Tibial artery (tissue), 4 donors: ENCODE data around the gene HIGD1C.

Experiments used
- DNase-seq, 2 donors: peaks; one replicate each; pipeline ENCODE4 v3.0.0-alpha.2; 2019
- H3K27ac ChIP-seq, 2 donors: fragments of 200-600 bp; sonication (generic) in 1 of 2; 1 replicate in 1 of 2; 2 replicates in 1 of 2; pipeline ENCODE4 v1.5.1; 2018 to 2019; ENCODE audit warnings: mild to moderate bottlenecking in 1 of 2
- H3K27me3 ChIP-seq, 2 donors: fragments of 200-600 bp; sonication (generic) in 1 of 2; one replicate each; pipeline versions ENCODE4 v1.5.1 to v1.6.0; 2016 to 2019
- H3K36me3 ChIP-seq, 3 donors: fragments of 200-600 bp; sonication (generic) in 2 of 3; one replicate each; pipeline ENCODE4 v1.5.1; 2016 to 2019; ENCODE audit warnings: mild to moderate bottlenecking in 2 of 3
- H3K4me1 ChIP-seq, 4 donors: fragments of 200-600 bp; sonication (generic) in 2 of 4; 1 replicate in 3 of 4; 2 replicates in 1 of 4; pipeline ENCODE4 v1.5.1; 2016 to 2019
- H3K4me3 ChIP-seq, 2 donors: fragments of 200-600 bp; sonication (generic) in 1 of 2; 1 replicate in 1 of 2; 2 replicates in 1 of 2; pipeline ENCODE4 v1.5.1; 2018 to 2019; ENCODE audit warnings: mild to moderate bottlenecking in 2 of 2
- H3K9me3 ChIP-seq, 3 donors: fragments of 200-600 bp; sonication (generic) in 1 of 3; one replicate each; pipeline ENCODE4 v1.5.1; 2016 to 2019
- CTCF ChIP-seq, 2 experiments: fragments of 200-600 bp in 1 of 2; fragments of 450-650 bp in 1 of 2; IDR thresholded peaks; one replicate each; pipeline ENCODE4 v1.5.1; 2017 to 2019; ENCODE audit warnings: antibody characterized with exemption in 2 of 2, mild to moderate bottlenecking in 1 of 2, moderate library complexity in 1 of 2
- intact Hi-C: fragments of 100-400 bp; cut with DNase I; formaldehyde crosslinking; loops from one replicate; pipeline ENCODE4 v1.15.0; 2023; ENCODE audit warnings: low total_unique reads

The HIGD1C gene

GRCh38 chr12:50988051-50988450 is 35.7 kb downstream of the HIGD1C start:
- no peak for DNase-seq
- peak overlapping the region in 1 of 2 donors; percentile 7 for H3K27ac ChIP-seq
- intact Hi-C loops: no loop called here
- no peak for TF ChIP-seq CTCF (IDR thresholded peaks at IDR 0.05)
- no peak overlapping the region for H3K4me3 ChIP-seq
- H3K9me3 ChIP-seq: no peaks in the 10 kb centered on the region
- H3K4me1 ChIP-seq: peaks cover 0 to 40% (median 25%) of the 10 kb centered on the region in 4 donors
- peaks cover 33 to 53% (median 39%) of the 10 kb centered on the region in 3 donors for H3K36me3 ChIP-seq
- H3K27me3 ChIP-seq: no peaks in the 10 kb centered on the region

DNA sequence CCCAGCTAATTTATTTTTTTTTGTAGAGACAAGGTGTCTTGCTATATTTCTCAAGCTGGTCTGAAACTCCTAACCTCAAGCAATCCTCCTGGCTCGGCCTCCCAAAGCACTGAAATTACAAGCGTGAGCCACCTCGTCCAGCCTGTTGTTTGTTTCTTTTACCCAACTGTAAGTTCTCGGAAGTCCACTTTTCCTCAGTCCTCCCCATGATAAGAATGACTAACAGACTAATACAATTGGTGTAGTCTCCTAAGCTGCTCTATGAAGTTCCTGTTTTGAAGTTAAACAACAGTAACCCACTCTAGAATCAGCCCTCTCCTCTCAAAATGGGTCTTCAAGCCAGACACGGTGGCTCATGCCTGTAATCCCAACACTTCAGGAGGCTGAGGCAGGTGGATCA is 36.5 kb downstream of the HIGD1C start:
- H3K27ac ChIP-seq: no peak overlapping the region
- DNase-seq: no peak
- H3K9me3 ChIP-seq: no peaks in the 10 kb centered on the region
- no peak overlapping the region for H3K4me3 ChIP-seq
- peaks cover 33 to 60% (median 39%) of the 10 kb centered on the region in 3 donors for H3K36me3 ChIP-seq
- intact Hi-C loops: no loop called here
- no peaks in the 10 kb centered on the region for H3K27me3 ChIP-seq
- peaks cover 0 to 32% (median 20%) of the 10 kb centered on the region in 4 donors for H3K4me1 ChIP-seq
- no peak for TF ChIP-seq CTCF (IDR thresholded peaks at IDR 0.05)

DNA sequence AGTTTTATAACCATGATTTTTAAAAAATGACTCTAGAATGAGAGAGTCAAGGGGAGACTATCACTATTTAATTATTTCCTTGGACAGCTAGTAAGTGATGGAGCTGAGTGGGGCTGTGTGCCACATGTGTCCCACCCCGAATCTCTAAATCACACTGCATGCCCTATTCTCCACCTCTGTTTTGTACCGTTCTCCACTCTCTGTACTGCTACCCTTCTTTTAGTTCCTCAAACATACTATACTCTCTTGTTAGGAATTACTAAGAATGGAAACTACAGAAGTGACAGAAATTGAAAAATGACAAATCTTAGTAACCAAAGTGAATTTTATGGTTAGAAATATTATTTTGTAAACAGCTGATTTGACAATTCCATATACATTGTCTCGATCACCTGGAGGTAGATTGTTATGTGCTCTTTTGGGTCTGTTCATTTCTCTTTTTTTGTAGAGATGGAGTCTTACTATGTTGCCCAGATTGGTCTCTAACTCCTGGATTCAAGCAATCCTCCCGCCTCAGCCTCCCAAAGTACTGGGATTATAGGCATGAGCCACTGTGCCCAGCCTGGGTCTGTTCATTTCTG is 37.9 kb downstream of the HIGD1C start:
- intact Hi-C loops: no loop called here
- no peak overlapping the region for H3K27ac ChIP-seq
- no peak for DNase-seq

GRCh38 chr12:50990791-50991190 is 38.4 kb downstream of the HIGD1C start:
- no peaks in the 10 kb centered on the region for H3K27me3 ChIP-seq
- peaks cover 51 to 80% (median 57%) of the 10 kb centered on the region in 3 donors for H3K36me3 ChIP-seq
- H3K4me1 ChIP-seq: peaks cover 0 to 14% (median 6%) of the 10 kb centered on the region in 4 donors
- no peak for DNase-seq
- intact Hi-C loops: no loop called here
- H3K9me3 ChIP-seq: no peaks in the 10 kb centered on the region
- H3K4me3 ChIP-seq: no peak overlapping the region
- TF ChIP-seq CTCF (IDR thresholded peaks at IDR 0.05): no peak
- no peak overlapping the region for H3K27ac ChIP-seq

More for the DNA sequence above, 37.9 kb downstream of the HIGD1C start:
- Histone ChIP-seq H3K36me3 (peaks cover 45 to 74% (median 51%) of the 10 kb centered on the region in 3 donors), H3K27me3 (no peaks in the 10 kb centered on the region), H3K9me3 (no peaks in the 10 kb centered on the region), H3K4me3 (no peak overlapping the region), H3K4me1 (peaks cover 0 to 19% (median 10%) of the 10 kb centered on the region in 4 donors)
- no peak for TF ChIP-seq CTCF (IDR thresholded peaks at IDR 0.05)

- no peaks in the 10 kb centered on the region for H3K9me3 ChIP-seq
- H3K27me3 ChIP-seq: no peaks in the 10 kb centered on the region
- no peak overlapping the region for H3K4me3 ChIP-seq
- no peak for TF ChIP-seq CTCF (IDR thresholded peaks at IDR 0.05)
- H3K36me3 ChIP-seq: peaks cover 56 to 85% (median 62%) of the 10 kb centered on the region in 3 donors
- intact Hi-C loops: no loop called here
- H3K4me1 ChIP-seq: peaks cover 0 to 9% (median 3%) of the 10 kb centered on the region in 4 donors
- no peak for DNase-seq
- H3K27ac ChIP-seq: no peak overlapping the region
Measured at GRCh38 chr12:50991291-50991690, 38.9 kb downstream of the HIGD1C start.
